Esophagus squamous epithelium (tissue), 5 donors: ENCODE data around the gene MAPKAP1. TPM values are rescaled to one million over a fixed set of nuclear protein-coding genes. Genes with fewer than 3 reads are reported as not detected.

Experiments used
- DNase-seq: peaks from one replicate; lab custom pipeline; 2025; lab: John Stamatoyannopoulos, UW
- H3K27ac ChIP-seq, 4 donors: fragments of 200-600 bp; sonication (generic); one replicate each; pipeline ENCODE4 v1.5.1; 2016 to 2019; ENCODE audit warnings: mild to moderate bottlenecking in 1 of 4
- H3K27me3 ChIP-seq, 4 donors: fragments of 200-600 bp; sonication (generic); 1 replicate in 3 of 4; 2 replicates in 1 of 4; pipeline versions ENCODE4 v1.5.1 to v1.6.0; 2017 to 2021; ENCODE audit warnings: antibody characterized with exemption in 1 of 4
- H3K36me3 ChIP-seq, 3 donors: fragments of 200-600 bp; sonication (generic); one replicate each; pipeline ENCODE4 v1.5.1; 2016 to 2019
- H3K4me1 ChIP-seq, 3 donors: fragments of 200-600 bp; sonication (generic); one replicate each; pipeline ENCODE4 v1.5.1; 2017 to 2019
- H3K4me3 ChIP-seq, 4 donors: fragments of 200-600 bp; sonication (generic); 1 replicate in 3 of 4; 2 replicates in 1 of 4; pipeline ENCODE4 v1.5.1; 2016 to 2019; ENCODE audit warnings: mild to moderate bottlenecking in 2 of 4, moderate library complexity in 1 of 4
- H3K9me3 ChIP-seq, 3 donors: fragments of 200-600 bp; sonication (generic); one replicate each; pipeline ENCODE4 v1.5.1; 2016 to 2019
- CTCF ChIP-seq, 6 experiments: fragments of 450-650 bp in 4 of 6; fragments of 200-600 bp in 2 of 6; sonication (generic) in 2 of 6; IDR thresholded peaks; one replicate each; pipeline ENCODE4 v1.5.1; 2016 to 2019; ENCODE audit warnings: antibody characterized with exemption in 6 of 6, mild to moderate bottlenecking in 4 of 6, moderate library complexity in 4 of 6
- POLR2A ChIP-seq, 4 donors: fragments of 450-650 bp; IDR thresholded peaks; one replicate each; pipeline ENCODE4 v1.6.1; 2017; ENCODE audit warnings: antibody characterized with exemption in 4 of 4, mild to moderate bottlenecking in 4 of 4, moderate library complexity in 3 of 4
- WGBS, 2 donors: methylation state at CpG; one replicate each; pipeline ENCODE4 v1.1.5; 2018; 5-methylcytosine and 5-hydroxymethylcytosine counted together
- intact Hi-C: fragments of 100-400 bp; cut with DNase I; formaldehyde crosslinking; loops from one replicate; pipeline ENCODE4 v1.15.0; 2022
- total RNA-seq, 4 donors: library from RNA; depleted of rRNA; stranded (reverse); fragments of >200 nt; gene quantifications; one replicate each; pipeline ENCODE4 v1.1.0, GENCODE V29; 2016
- donor health status: DM: yes; HTN: yes; CAD: no.

Gene MAPKAP1
- total RNA-seq, 4 donors from 2014 or later: 59.0 to 87.0 (median 70.9) TPM

GRCh38 chr9:125652759-125653158, 54.2 kb downstream of the MAPKAP1 start:
- intact Hi-C loops: no loop called here
- no peak for DNase-seq
- WGBS, 2 donors: 80 to 88% methylated on average over 6 of the region's 6 CpGs
- peaks cover 6 to 22% (median 9%) of the 10 kb centered on the region in 3 donors for H3K4me1 ChIP-seq
- H3K27ac ChIP-seq: no peak overlapping the region
- H3K4me3 ChIP-seq: no peak overlapping the region
- no peak for TF ChIP-seq CTCF (IDR thresholded peaks at IDR 0.05)
- no peak for TF ChIP-seq POLR2A (IDR thresholded peaks at IDR 0.05)
- peaks cover 0 to 26% (median 0%) of the 10 kb centered on the region in 3 donors for H3K36me3 ChIP-seq
- no peaks in the 10 kb centered on the region for H3K27me3 ChIP-seq
- H3K9me3 ChIP-seq: no peaks in the 10 kb centered on the region

DNA sequence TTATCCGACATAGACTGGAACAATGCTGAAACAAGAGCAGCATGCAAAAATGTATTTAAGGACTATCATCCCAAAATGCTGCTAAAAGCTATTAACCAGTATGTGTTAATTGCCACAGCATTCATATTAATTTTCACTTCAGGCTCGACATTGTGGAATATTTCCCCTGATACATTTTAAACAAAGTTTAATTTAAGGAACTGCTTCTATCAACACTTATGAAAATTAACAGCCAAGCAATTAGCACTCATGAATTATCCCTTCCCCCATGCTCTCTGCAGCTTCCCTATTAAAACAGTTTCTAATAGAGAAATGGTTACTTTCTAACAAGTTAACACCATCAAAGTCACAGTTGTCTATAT, 54.8 kb downstream of the MAPKAP1 start:
- Histone ChIP-seq H3K4me3 (no peak overlapping the region), H3K27me3 (no peaks in the 10 kb centered on the region), H3K36me3 (peaks cover 0 to 21% (median 0%) of the 10 kb centered on the region in 3 donors), H3K27ac (no peak overlapping the region), H3K9me3 (no peaks in the 10 kb centered on the region), H3K4me1 (peaks cover 6 to 26% (median 9%) of the 10 kb centered on the region in 3 donors)
- intact Hi-C loops: no loop called here
- TF ChIP-seq CTCF (IDR thresholded peaks at IDR 0.05) (no peak), POLR2A (IDR thresholded peaks at IDR 0.05) (no peak)
- no peak for DNase-seq
- WGBS, 2 donors: 54 to 82% methylated on average over 2 of the region's 2 CpGs

DNA sequence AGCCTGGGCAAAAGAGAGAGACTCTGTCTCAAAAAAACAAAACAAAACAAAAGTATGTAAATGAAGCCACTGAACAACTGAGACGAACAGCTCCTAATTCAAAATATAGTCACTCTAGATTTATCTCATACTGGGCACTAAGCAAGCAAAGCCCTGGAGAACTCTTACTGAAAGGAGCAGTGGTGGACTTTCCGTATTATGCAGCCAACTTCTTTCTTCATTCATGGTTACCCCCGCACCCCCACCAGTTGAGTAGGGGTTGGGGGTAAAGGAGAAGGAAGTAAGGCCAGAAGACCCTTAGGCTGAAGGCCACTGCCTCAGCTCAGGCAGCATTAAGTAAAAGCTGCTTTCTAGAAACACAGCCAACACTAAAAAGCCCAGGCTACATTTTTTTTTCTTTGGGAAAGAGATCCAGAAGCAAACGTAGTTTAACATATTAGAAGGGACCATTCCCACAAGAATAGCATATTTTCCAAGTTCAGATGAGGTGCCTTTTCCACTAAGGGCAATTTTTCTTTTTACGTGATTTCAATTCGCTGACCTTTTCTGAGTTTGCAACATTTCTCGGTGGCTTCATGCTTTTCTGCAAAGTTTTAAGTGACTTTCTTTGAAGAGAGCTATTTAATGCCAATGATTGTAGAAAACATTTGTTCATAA, 55.3 kb downstream of the MAPKAP1 start:
- WGBS, 2 donors: 69 to 85% methylated on average over 7 of the region's 7 CpGs
- Histone ChIP-seq H3K4me3 (no peak overlapping the region), H3K9me3 (no peaks in the 10 kb centered on the region), H3K27ac (no peak overlapping the region), H3K27me3 (no peaks in the 10 kb centered on the region), H3K4me1 (peaks cover 6 to 31% (median 9%) of the 10 kb centered on the region in 3 donors), H3K36me3 (peaks cover 0 to 18% (median 0%) of the 10 kb centered on the region in 3 donors)
- TF ChIP-seq POLR2A (IDR thresholded peaks at IDR 0.05) (no peak), CTCF (IDR thresholded peaks at IDR 0.05) (no peak)
- no peak for DNase-seq
- intact Hi-C loops: no loop called here

DNA sequence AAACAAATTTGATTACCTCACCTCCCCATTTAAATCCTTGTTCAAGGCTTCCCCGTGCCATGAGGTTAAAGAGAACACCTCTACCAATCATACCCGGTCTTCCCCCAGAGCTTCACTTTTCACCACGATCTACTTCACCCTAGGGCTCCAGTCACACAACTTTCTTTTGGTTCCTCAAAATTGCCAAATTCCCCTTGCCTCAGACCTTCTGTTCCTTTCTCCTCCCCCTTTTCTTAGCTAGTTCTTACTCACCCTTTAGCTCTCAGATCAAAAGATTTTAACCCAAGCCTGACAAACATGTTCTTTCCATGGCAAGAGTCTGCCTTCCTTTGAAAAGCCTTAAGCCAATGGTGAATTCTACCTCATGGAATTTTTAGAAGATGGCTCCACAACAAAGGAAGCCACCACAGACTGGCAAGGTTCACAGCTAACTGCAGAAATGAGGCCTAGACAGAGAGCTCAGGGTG, 56.7 kb downstream of the MAPKAP1 start:
- intact Hi-C loops: no loop called here
- TF ChIP-seq POLR2A (IDR thresholded peaks at IDR 0.05) (no peak), CTCF (IDR thresholded peaks at IDR 0.05) (no peak)
- 26 to 35% methylated on average over 3 of the region's 3 CpGs for WGBS, 2 donors
- H3K4me1 ChIP-seq: peaks cover 6 to 42% (median 9%) of the 10 kb centered on the region in 3 donors
- H3K4me3 ChIP-seq: no peak overlapping the region
- H3K36me3 ChIP-seq: peaks cover 0 to 11% (median 0%) of the 10 kb centered on the region in 3 donors
- DNase-seq: no peak
- peak overlapping the region in 1 of 4 donors; percentile 63 for H3K27ac ChIP-seq
- H3K9me3 ChIP-seq: no peaks in the 10 kb centered on the region
- H3K27me3 ChIP-seq: no peaks in the 10 kb centered on the region

DNA sequence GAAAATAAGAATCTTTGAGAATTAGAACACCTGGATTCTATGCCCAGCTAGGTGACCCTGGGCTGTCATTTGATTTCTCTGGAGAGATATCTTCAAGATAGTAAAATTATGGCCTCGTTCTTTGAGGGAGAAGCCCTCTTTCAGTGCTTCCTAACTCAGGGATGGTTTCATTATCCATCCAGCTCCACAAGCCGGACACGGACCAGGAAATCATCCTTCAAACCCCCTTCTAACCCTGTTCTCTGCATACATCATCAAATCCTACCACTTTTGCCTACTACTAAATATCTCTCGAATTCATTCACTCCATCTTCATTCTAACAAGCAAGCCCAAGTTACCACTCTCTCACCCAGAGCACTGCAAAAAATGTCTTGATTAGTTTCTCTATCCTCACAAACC, 57.2 kb downstream of the MAPKAP1 start:
- H3K36me3 ChIP-seq: peaks cover 0 to 11% (median 0%) of the 10 kb centered on the region in 3 donors
- H3K4me3 ChIP-seq: no peak overlapping the region
- intact Hi-C loops: no loop called here
- no peak for TF ChIP-seq POLR2A (IDR thresholded peaks at IDR 0.05)
- no peak for TF ChIP-seq CTCF (IDR thresholded peaks at IDR 0.05)
- H3K27me3 ChIP-seq: no peaks in the 10 kb centered on the region
- H3K27ac ChIP-seq: peak overlapping the region in 2 of 4 donors; percentile 59 to 63
- H3K4me1 ChIP-seq: peaks cover 6 to 45% (median 9%) of the 10 kb centered on the region in 3 donors
- H3K9me3 ChIP-seq: no peaks in the 10 kb centered on the region
- WGBS, 2 donors: 82 to 88% methylated on average over 4 of the region's 4 CpGs
- DNase-seq: no peak
